Mucosa of descending colon (tissue), 3 donors: ENCODE results near the gene SPATS2. TPM values are rescaled to one million over a fixed set of nuclear protein-coding genes. Genes with fewer than 3 reads are reported as not detected.
"Not testable (repeated sequence)": the region's sequence is repeated elsewhere in the genome, so short reads cannot be mapped to it uniquely, and the experiment has no call there.

Experiments used
- ATAC-seq: fragments of 200-7000 bp; cut with Tn5 transposase; one replicate; pipeline ENCODE4 v1.9.1; 2020; ENCODE audit warnings: mild to moderate bottlenecking, moderate library complexity
- DNase-seq, 3 donors: peaks; one replicate each; pipeline ENCODE4 v3.0.0-alpha.2; 2020
- H3K36me3 ChIP-seq: fragments of 200-600 bp; one replicate; pipeline ENCODE4 v1.8.0; 2021; ENCODE audit warnings: low read depth, mild to moderate bottlenecking
- H3K4me1 ChIP-seq: fragments of 200-600 bp; one replicate; pipeline ENCODE4 v1.8.0; 2021; ENCODE audit warnings: low read depth, mild to moderate bottlenecking
- H3K4me3 ChIP-seq: fragments of 200-600 bp; one replicate; pipeline ENCODE4 v1.8.0; 2021; ENCODE audit warnings: mild to moderate bottlenecking
- H3K9me3 ChIP-seq: fragments of 200-600 bp; one replicate; pipeline ENCODE4 v1.8.0; 2021; ENCODE audit warnings: mild to moderate bottlenecking
- CTCF ChIP-seq: fragments of 200-600 bp; IDR thresholded peaks from one replicate; pipeline ENCODE4 v1.8.0; 2022; ENCODE audit warnings: antibody characterized with exemption, mild to moderate bottlenecking
- intact Hi-C, 2 donors: fragments of 100-400 bp; cut with DNase I in 1 of 2; cut with micrococcal nuclease in 1 of 2; formaldehyde crosslinking; loops; one replicate each; pipeline versions ENCODE4 v1.11.0 to v1.11.1; 2022; cut with DNase I, micrococcal nuclease
- total RNA-seq, 3 donors: library from RNA; stranded (reverse); fragmentation: NEBNext Ultra II Directional in 2 of 3; extraction: Animal tissue kit (Norgen Biotek cat#: 25700) in 2 of 3; gene quantifications; one replicate each; pipeline versions ENCODE4 v1.2.1 to v1.2.4, GENCODE V29; 2021 to 2023
- donor health status: DM: no; HTN: no; CAD: no; lungs with moderate emphysema.
- donor health status: DM: no; HTN: no; CAD: no.
- donor health status: DM: no; HTN: yes; CAD: no.

SPATS2 gene
- total RNA-seq, 3 donors from 2014 or later, result 15.0 to 19.8 (median 18.3) TPM

GRCh38 chr12:49416892-49417291 lies 49.6 kb downstream of the SPATS2 start:
- DNase-seq (no peak), ATAC-seq (peak; percentile 72)
- TF ChIP-seq CTCF, result no peak
- peaks cover 14% of the 10 kb centered on the region for H3K4me1 ChIP-seq
- H3K36me3 ChIP-seq, result no peaks in the 10 kb centered on the region
- H3K9me3 ChIP-seq, result no peaks in the 10 kb centered on the region
- H3K4me3 ChIP-seq, result no peak overlapping the region
- intact Hi-C loops, result no loop called here

- intact Hi-C loops, result no loop called here
- no peak overlapping the region for H3K4me3 ChIP-seq
- H3K4me1 ChIP-seq, result peaks cover 18% of the 10 kb centered on the region
- H3K36me3 ChIP-seq, result no peaks in the 10 kb centered on the region
- H3K9me3 ChIP-seq, result no peaks in the 10 kb centered on the region
- ATAC-seq, result no peak
- no peak for DNase-seq
- no peak for TF ChIP-seq CTCF
Observed at GRCh38 chr12:49417558-49417957, 50.3 kb downstream of the SPATS2 start.

- ATAC-seq, result no peak
- no peaks in the 10 kb centered on the region for H3K9me3 ChIP-seq
- no peak overlapping the region for H3K4me3 ChIP-seq
- TF ChIP-seq CTCF, result no peak
- intact Hi-C loops, result no loop called here
- no peak for DNase-seq
- peaks cover 18% of the 10 kb centered on the region for H3K4me1 ChIP-seq
- no peaks in the 10 kb centered on the region for H3K36me3 ChIP-seq
Observed at GRCh38 chr12:49420556-49420955, 53.3 kb downstream of the SPATS2 start.

DNA sequence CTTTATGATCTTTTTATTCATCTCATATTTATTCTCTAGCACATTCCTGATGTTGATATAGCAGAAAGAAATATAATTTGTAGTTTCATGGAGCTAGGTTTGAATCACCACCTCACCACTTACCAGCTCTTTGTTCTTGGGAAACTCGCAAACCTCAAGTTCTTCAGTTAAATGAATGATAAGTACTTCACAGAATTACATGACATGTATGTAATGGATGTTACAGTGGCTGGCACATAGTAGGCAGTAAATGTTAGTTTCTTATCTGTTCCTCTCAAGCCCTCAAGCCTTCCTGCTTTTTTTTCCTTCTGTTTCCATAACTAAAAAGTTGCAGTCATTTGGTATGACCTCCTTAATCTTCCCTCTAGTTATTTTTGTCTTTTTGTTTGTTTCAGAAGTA lies 54.9 kb downstream of the SPATS2 start:
- Histone ChIP-seq H3K4me3 (no peak overlapping the region), H3K9me3 (no peaks in the 10 kb centered on the region), H3K36me3 (no peaks in the 10 kb centered on the region), H3K4me1 (peaks cover 18% of the 10 kb centered on the region)
- ATAC-seq (no peak), DNase-seq (no peak)
- intact Hi-C loops, result no loop called here
- no peak for TF ChIP-seq CTCF

DNA sequence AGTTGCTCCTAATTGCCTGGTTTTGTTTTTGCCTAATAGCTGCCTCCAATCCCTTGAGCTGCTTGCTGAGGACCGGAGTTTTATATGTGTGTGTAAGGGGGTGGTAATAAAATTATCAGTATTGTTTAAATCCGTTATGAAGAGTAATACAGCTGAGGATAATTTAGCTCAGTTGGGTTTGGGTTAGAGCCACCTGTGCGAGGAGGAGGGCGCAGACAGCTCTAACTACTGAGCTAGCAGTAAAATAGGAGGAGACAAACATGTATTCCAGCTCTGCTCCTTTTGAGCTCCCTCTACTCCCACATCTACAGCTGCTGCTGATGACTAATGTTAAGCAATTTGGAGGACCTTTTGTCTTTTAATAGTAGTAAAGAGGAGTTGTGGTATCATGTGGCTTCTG lies 61.5 kb downstream of the SPATS2 start:
- no peak for TF ChIP-seq CTCF
- H3K4me3 ChIP-seq, result no peak overlapping the region
- H3K4me1 ChIP-seq, result no peaks in the 10 kb centered on the region
- no peak for DNase-seq
- intact Hi-C loops, result no loop called here
- no peaks in the 10 kb centered on the region for H3K9me3 ChIP-seq
- H3K36me3 ChIP-seq, result no peaks in the 10 kb centered on the region
- no peak for ATAC-seq

GRCh38 chr12:49432616-49433015 lies 65.4 kb downstream of the SPATS2 start:
- H3K36me3 ChIP-seq, result no peaks in the 10 kb centered on the region
- H3K4me1 ChIP-seq, result no peaks in the 10 kb centered on the region
- intact Hi-C loops, result no loop called here
- H3K4me3 ChIP-seq, result no peak overlapping the region
- DNase-seq (no peak), ATAC-seq (no peak)
- no peak for TF ChIP-seq CTCF
- no peaks in the 10 kb centered on the region for H3K9me3 ChIP-seq

- H3K36me3 ChIP-seq, DNase-seq, intact Hi-C loops, H3K4me1 ChIP-seq, ATAC-seq, H3K9me3 ChIP-seq, H3K4me3 ChIP-seq: not testable (repeated sequence)
Observed at GRCh38 chr12:49436799-49437198, 69.5 kb downstream of the SPATS2 start.
